Measurements from ENCODE around the gene ZBTB48.
"Not testable (repeated sequence)": the region's sequence is repeated elsewhere in the genome, so short reads cannot be mapped to it uniquely, and the experiment has no call there.

Gene ZBTB48

DNA sequence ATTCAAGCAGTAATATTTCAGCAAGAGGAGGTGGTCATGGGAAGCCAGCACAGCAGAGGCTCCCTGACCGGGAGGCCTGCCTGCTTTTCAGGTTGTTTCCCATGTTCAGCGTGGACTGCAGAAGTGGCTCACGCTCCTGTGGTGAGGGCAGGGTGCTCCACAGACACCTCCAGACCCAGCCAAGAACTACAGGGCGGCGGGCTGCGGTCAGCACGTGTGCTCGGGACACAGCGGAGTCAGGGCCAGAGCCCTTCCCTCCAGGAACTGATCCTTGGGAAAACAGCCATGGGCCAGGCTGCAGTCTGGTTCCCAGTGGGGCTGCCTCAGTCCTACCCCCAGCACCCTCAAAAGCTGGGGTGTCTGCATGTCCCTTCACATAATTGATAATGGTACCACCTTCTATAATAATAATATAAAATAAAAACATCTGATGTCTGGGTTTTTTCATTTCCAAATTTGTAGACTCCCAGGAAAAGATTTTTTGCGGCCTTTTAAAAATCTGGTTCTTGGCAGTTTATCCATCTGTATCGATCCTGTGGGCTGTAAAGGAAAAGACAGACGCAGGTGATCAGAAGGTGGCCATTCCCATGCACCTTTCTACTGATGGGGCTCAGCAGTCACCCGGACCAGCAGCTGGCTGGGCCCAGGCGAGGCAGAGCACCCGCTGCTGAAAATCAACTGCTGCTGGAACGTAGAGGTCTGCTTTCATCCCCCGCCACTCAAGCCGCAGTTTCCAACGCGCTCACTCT is 55.5 kb downstream of the ZBTB48 start:
- TF ChIP-seq, protein P1, sequence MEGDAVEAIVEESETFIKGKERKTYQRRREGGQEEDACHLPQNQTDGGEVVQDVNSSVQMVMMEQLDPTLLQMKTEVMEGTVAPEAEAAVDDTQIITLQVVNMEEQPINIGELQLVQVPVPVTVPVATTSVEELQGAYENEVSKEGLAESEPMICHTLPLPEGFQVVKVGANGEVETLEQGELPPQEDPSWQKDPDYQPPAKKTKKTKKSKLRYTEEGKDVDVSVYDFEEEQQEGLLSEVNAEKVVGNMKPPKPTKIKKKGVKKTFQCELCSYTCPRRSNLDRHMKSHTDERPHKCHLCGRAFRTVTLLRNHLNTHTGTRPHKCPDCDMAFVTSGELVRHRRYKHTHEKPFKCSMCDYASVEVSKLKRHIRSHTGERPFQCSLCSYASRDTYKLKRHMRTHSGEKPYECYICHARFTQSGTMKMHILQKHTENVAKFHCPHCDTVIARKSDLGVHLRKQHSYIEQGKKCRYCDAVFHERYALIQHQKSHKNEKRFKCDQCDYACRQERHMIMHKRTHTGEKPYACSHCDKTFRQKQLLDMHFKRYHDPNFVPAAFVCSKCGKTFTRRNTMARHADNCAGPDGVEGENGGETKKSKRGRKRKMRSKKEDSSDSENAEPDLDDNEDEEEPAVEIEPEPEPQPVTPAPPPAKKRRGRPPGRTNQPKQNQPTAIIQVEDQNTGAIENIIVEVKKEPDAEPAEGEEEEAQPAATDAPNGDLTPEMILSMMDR (conservative IDR thresholded peaks at IDR 0.05) = no peak
- H3K27ac ChIP-seq = no peak overlapping the region

DNA sequence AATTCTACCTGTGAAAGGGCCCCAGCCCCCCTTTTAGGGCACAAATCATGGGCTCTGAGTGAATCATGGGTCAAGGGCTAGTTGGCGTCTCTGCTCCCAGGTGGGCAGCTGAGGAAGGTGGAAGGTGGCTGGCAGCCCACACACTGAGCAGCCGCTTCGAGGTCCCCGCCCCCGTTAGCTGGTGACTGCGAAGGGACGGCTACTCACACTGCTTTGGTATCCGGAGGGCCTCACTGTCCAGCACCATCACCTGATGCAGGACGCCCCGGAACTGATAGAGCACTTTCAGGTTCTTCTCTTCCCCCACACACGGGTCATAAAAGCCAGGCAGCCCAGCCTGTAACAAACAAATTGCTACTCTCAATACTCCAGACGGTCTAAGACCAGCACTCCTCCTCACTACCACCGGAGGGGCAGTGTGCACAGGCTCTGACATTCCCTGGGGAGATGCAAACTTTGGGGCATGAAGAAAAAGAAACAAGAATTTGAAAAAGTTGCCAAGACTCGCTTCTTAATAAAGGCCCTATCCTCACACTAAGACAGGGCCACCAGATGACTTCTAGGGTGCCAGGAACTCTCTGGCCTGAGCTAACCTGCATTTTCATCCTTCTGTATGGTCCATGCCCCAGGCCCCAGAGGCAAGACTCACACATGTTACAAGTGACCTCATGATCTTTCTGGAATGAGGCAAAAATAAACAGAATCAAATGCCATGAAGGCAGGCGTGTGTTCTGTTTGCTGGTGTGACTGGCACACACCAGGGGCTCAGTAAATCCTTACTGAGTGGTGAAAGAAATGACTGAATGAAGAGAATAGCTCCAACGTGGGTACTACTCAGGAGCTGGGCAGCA is 56.3 kb downstream of the ZBTB48 start:
- TF ChIP-seq, protein P1 (conservative IDR thresholded peaks at IDR 0.05) = no peak
- no peak overlapping the region for H3K27ac ChIP-seq

DNA sequence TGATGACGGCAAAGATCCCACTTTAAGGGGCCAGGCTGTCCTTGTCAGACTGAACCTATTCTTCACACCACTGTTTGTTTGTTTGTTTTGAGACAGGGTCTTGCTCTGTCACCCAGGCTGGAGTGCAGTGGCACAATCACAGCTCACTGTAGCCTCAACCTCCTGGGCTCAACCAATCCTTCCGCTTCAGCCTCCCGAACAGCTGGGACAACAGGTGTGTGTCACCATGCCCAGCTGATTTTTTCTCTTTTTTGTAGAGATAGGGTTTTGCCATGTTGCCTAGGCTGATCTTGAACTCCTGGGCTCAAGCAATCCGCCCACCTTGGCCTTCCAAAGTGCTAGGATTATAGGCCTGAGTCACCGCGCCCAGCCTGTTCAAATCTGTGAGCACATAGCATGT is 57.0 kb downstream of the ZBTB48 start:
- not testable (repeated sequence) for H3K27ac ChIP-seq

DNA sequence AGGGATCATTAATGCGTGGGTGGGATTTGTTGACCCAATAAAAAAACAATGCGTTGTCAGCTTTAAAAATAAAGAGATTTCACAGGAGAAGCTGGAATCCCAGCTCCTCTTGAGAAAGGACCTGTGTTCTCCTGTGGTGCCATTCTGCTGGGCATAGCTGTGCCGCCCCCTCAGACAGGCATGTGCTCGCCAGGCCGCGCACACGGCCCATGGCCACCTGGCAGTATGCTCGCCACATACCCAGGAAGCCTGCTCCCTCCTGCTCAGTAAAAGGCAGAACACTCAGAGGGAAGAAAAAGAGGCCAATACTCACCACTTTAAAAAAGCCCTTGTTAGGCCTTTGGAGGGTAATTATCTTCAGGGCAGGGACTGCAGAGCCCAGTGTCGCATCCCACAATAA is 58.0 kb downstream of the ZBTB48 start:
- TF ChIP-seq, protein P1 (conservative IDR thresholded peaks at IDR 0.05) = no peak
- no peak overlapping the region for H3K27ac ChIP-seq

DNA sequence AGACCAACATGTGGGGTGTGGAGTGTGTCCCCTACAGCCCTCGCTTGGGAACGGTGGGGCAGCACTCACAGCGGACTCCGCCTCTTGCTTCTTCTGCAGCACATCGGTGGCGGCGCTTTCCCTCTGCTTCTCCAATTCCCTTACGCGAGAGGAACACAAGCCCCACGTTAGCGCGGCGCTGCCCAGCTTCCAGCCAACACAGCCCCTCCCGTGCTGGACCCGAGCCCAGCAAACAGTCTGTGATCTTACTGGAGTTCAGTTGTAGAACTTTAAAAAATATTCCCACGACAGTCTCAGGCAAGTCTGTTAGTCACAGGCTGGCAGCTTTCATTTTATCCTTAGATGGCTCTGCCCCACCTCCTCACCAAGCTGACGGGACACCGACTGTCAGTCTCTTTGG is 58.4 kb downstream of the ZBTB48 start:
- H3K27ac ChIP-seq = no peak overlapping the region
- TF ChIP-seq, protein P1 (conservative IDR thresholded peaks at IDR 0.05) = no peak

Measured in VCaP (cell line).